SKM-1 (cell line): Measurements from ENCODE around the gene MPZL1.
"Not testable (repeated sequence)": the region's sequence is repeated elsewhere in the genome, so short reads cannot be mapped to it uniquely, and the experiment has no call there.

Experiments
- DNase-seq: peaks from one replicate; lab custom pipeline; 2025; ENCODE audit not compliant: unreplicated experiment; lab: John Stamatoyannopoulos, UW

MPZL1 gene

DNA sequence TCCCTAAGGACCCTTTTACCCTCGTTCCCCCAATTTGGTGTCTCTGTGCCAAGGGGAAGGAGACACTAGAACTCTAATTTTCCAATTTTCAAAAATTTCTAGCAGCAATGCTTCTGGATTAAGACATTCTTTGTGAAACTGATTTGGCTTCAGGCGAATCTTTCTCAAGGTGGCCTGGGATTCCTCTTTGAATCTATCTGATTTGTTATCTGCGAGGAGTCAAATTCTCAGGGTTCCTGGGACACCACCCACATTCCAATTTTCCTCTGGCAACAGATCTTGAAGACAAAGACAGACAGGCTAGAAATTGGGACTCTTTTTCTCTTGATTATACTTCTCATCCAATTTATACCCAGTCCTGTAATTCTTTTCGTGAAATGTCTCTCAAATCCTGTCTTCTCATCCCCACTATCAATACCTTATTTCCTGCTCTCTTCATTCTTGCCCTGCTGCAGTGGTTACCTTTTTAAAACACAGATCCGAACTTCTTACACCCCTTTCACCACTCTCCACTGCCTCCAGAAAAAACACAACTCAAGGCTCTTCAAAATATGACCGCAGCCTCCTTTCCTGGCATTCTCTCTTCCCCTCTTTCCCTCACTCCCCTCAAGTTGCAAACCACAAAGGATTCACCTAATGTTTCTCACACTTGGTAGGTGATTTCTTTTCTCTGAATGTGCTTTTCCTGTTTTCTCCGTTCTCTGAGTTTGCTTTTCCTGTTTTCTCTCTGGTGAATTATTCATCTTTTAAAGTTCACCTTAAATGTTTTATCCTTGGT lies 2.7 kb upstream of the MPZL1 start:
- DNase-seq: no peak

- DNase-seq: not testable (repeated sequence)
These were observed 1.9 kb upstream of the MPZL1 start for GRCh38 chr1:167719715-167720421.

DNA sequence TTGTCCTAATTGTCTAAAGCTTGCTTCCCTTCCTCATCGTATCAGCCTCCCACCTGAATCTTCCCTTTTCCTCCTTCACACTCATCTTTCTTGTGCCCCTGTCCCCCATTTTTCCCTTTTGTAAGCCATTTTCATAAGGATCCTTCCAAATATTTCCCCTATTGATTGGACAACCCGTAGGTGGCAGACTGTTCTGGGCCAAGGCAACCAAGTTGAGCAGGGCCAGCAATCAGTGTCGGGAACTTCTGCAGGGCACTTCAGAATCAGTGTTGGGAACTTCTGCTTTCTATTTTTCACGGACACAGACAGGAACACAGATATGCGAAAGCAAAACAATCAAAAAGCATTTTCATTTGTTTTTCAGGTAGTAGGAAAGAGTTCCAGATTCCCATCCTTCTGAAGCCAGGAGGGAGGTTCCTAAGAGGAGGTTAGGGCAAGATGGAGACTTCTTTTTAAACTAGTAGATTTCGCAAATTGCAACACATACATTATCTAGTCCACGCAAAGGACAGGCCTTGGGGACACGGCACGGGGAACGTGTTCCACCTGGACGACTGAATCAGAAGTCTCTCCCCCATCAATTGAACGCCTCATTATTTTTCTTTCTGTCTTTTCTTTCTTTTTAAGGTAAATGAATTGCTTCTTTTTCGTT lies 691 bp upstream of the MPZL1 start:
- peak; percentile 50 for DNase-seq

DNA sequence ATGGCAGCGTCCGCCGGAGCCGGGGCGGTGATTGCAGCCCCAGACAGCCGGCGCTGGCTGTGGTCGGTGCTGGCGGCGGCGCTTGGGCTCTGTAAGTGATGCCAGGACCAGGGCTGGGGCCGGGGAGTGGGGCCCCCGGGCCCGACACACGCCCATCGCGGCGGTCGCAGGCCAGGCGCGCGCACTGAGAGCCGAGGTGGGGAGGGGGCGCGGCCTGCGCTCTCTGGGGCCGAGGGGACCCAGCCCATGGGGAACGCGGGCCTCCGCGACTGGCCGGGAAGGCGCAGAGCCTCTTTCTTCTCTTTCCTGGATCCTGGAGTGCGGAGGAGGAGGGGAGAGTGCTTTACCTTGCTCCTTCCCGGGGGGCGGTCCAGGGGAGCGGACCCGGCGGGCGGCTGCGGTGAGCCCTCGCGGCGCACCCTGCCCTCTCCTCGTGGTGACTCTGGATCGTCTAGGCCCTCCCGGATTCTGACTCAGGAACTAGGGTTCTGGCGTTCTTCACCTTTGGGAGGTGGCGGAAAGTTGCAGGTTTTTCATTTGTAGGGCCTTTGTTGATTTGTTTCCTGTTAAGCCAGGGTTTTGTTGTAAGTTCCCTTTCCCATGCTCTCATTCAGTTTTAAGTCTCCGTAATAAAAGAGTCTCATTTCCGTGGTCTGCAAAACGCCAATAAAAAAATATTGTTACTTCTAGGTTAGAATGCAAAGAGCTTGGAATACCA lies 529 bp downstream of the MPZL1 start:
- DNase-seq: no peak

- no peak for DNase-seq
These were observed 1.1 kb downstream of the MPZL1 start for GRCh38 chr1:167722870-167723251.

DNA sequence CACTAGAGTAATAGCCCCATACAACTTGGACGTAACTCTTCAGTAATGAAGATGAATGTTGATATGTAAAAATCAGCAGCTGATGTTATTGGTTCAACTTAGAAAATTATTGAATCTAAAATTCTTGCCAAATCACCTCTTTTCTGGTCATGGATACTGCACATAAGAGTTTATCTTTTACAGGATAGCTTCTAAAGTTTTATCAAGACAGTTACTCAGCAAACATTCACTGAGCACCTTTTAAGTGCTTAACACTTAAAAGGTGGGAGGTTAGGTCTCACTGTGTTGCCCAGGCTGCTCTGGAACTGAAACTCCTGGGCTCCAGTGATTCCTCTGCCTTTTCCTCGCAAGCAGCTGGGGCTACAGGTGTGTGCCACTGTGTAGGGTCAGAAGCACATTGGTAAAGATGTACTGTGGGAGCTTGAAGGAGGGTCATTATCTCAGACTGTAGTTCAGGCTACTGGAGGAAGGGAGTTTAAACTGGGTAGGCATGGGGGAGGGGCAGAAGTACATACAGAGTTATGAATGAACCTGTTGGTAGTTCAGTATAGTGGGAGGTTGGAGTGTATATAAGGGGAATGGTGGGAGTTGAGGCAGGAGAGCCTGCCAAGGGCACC lies 2.0 kb downstream of the MPZL1 start:
- DNase-seq: no peak

GRCh38 chr1:167726008-167726407 lies 4.2 kb downstream of the MPZL1 start:
- DNase-seq: no peak

GRCh38 chr1:167728818-167729410 lies 7.1 kb downstream of the MPZL1 start:
- no peak for DNase-seq

GRCh38 chr1:167734227-167734626 lies 12.4 kb downstream of the MPZL1 start:
- no peak for DNase-seq

GRCh38 chr1:167734841-167735240 lies 13.1 kb downstream of the MPZL1 start:
- DNase-seq: no peak

DNA sequence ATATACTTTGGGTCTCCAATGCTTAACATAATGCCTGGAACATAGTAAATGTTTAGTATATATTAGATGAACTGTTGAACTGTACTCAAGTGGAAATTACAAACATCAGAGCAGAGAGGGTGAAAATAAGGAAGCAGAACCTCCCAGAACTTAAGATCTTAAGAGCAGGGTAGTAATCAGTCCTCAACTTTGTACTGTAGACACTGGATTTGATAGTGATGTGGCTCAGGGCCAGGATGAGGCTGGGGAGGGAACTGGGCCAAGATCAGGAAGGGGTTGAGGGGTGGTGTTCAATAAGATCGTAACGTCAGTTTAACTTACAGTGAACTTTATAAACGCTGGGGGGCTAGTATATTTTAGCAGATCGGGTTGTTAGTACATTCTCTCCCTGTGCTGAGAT lies 15.4 kb downstream of the MPZL1 start:
- no peak for DNase-seq

DNA sequence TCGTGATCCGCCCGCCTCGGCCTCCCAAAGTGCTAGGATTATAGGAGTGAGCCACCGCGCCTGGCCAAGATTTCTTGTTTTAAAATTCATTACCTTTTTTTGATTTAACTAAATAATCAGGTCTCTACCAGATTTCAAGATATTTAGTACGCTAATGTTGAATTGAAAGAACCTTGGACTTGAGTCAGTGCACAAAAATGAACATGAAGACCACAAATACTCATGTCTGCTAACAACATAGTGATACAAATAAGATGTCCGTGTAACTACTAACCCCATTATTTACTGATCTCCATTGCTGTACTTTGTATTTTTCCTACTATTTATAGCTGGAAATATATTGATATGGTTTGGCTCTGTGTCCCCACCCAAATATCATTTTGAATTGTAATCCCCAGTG lies 16.4 kb downstream of the MPZL1 start:
- DNase-seq: no peak

DNA sequence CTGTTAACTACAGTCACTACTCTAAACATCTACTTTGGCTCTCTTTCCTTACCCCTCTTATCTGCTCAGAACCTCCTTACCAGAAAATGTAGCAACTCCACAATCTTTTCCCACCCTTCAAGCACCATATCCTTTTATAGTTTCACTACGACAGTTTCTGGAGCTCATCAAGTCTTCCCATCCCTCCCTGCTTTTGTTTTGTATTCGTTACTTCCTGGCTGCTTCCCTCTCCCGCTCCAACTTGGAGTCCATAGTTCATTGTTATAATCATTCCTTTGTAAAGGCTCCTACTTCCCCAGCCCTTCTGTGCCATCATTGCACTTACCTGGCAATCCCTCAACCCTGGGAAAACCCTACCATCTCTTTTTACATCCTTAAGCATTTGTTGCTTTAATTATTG lies 18.0 kb downstream of the MPZL1 start:
- no peak for DNase-seq

DNA sequence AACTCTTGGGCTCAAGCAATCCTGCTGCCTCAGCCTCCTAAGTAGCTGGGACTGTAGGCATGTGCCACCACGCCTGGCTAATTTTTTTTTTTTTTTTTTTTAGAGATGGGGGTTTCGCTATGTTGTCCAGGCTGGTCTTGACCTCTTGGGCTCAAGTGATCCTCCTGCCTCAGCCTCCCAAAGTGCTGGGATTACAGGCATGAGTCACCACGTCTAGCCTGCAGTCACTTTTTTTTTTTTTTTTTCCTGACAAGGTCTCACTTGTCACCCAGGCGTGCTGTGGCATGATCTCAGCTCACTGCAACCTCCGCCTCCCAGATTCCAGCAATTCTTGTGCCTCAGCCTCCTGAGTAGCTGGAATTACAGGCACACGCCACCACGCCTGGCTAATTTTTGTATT lies 19.3 kb downstream of the MPZL1 start:
- DNase-seq: not testable (repeated sequence)

DNA sequence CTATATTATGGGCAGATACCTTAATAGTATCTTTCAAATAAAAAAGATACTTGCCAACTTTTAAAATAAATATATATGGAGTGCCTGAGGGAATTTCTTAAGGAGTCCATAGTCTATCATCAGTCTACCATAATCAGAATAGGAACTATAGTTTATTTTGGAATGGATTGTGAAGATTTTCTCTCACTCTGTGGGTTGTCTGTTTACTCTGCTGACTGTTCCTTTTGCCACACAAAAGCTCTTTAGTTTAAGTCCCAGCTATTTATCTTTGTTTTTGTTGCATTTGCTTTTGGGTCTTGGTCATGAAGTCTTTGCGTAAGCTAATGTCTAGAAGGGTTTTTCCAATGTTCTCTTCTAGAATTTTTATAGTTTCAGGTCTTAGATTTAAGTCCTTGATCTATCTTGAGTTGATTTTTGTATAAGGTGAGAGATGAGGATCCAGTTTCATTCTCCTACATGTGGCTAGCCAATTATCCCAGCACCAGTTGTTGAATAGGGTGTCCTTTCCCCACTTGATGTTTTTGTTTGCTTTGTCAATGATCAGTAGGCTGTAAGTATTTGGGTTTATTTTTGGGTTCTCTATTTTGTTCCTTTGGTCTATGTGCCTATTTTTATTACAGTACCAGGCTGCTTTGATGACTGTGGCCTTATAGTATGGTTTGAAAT lies 20.7 kb downstream of the MPZL1 start:
- DNase-seq: not testable (repeated sequence)

DNA sequence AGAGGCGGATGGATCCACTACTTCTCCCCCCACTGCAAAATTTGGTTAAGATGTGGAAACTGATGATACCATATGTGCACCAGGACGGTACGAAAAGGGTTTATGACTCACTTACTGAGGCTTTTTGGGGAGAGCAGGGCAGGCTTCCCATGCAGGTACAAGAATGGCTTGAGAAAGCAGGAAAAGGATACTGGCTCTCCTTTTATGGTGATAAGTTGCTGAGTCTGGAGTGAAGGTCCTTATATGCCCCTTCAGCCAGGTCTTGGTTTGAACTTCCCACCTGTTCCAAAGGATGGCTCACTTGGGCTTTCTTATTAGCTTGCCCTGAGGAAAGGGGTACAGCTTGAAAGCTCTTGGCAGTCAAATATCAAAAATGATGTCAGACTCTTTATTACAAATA lies 23.1 kb downstream of the MPZL1 start:
- DNase-seq: no peak

DNA sequence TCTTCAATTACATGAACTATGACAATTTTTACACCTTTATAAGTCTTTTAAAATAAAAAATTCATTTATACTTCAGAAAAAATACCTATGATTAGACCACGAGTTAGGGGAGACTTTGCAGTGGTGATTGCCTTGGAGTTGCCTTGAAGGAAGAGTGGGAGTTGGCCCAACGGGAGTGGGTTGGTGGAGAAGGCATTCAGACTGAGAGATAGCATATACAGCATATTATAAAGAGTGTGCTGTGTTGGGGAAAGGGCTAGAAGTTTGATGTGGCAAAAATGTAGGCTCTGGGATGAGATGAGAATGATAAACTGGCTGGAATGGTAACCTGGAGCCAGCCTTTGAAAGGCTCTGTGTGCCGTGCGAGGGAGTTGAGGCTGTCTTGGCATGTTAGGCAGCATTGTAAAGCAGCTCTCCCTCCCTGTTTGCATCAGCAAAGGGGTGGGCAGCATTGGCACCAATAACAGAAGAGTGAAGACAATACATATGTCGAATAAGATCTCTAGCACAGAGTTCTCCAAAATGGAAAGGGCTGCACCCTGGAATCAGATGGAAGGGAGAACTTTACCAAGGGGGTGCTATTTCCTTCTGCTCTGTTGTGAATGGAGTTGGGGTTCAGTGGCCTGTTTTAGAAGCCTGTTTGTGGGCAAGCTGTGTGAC lies 24.4 kb downstream of the MPZL1 start:
- DNase-seq: no peak

- no peak for DNase-seq
These were observed 25.3 kb downstream of the MPZL1 start for GRCh38 chr1:167746988-167747655.

- no peak for DNase-seq
These were observed 26.2 kb downstream of the MPZL1 start for GRCh38 chr1:167747988-167748387.
